Right hindlimb (tissue), 1 donor: Measurements from ENCODE around the gene SLC35F3.
"Not testable (repeated sequence)": the region's sequence is repeated elsewhere in the genome, so short reads cannot be mapped to it uniquely, and the experiment has no call there.

Source experiments
- DNase-seq: peaks from one replicate; pipeline ENCODE4 v3.0.0-alpha.2; 2018

Gene SLC35F3

DNA sequence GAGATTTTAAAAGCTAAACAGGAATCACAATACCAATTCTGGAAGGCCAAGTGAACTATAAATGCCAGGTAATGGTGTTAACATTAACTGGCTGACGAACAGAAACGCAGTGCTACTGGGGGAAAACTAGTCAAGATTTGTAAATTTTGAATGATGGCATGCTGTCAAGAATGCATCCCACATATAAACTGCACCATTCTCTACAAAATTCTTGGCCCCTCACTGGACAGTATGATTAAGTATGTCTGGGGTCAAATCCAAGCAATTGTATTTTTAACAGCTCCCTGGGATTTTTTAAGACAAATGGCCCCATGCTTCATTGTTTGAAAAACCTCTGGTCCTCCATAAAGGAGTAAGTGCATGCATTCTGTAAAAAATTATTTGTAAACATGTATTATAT, 395.6 kb downstream of the SLC35F3 start:
- DNase-seq = no peak

DNA sequence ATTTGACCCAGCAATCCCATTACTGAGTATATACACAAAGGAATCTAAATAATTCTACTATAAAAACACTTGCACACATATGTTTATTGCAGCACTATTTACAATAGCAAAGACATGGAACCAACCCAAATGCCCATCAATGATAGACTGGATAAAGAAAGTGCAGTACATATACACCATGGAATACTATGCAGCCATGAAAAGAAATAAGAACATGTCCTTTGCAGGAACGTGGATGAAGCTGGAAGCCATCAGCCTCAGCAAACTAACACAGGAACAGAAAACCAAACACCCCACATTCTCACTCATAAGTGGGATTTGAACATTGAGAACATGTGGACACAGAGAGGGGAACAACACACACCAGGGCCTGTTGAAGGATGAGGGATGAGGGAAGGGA, 397.2 kb downstream of the SLC35F3 start:
- DNase-seq = not testable (repeated sequence)

DNA sequence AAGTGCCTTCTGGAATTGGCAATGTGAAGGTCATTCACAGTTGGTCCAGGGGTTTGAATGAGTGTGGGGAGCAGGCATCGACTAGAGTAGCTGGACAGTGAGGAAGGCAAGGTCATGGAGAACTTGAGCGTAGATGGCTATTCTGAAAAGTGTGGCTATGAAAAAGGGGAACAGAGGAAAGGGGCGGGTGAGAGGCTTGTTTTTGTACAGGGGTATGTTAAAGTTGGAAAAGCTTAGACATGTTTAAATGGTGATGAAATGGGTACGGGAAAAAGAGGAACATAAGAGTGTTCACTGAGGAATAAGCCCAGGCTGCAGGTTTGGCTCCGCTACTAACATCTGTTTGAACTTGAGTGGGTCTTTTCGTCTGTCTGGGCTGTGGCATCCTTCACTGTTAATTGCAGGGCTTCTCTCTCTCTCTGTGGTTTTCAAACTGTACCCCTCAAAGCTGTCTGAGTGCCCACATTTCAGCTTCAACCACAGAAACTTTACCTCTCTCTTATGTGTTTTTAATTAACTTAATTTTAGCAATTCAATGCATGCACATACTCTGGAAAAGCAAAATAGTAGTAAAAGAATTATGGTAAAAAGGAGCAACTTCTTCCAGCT, 398.0 kb downstream of the SLC35F3 start:
- DNase-seq = no peak

DNA sequence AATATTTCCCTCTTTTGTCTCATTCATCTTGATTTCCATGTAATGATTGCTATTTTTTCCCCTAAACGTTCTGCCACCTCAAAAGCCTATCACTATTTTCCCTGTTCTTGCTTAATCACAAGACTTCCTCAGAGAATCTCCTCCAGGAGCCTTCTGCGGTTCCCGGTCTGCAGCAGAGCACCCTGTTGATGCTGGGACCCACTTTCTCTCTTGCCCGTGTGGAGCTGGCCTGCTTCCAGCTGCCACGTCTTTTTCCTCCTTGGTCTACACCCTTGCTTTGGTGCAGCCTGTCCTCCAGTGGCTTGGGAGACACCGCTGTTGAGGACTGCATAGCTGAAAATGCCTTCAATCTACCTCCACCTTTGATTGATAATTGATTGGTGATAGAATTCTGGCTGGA, 398.8 kb downstream of the SLC35F3 start:
- DNase-seq = no peak

DNA sequence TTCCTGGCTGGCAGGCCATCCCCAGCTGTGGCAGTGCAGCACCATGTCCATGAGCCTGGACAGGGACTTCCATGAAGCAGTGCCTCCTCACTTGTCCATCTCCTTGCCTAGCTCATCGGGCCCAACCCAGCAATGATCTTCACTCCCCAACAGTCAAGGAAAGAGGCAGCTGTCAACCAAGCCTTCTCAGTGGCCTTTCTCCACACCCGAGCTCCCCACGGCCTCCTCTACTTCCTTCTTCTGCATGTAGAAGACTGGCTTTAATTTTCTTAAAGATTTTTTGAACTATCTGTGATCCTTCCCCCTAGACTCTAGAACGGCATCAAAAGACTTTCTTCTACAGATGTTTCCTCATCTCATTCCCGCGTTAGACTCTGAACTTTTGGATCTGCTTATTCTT, 403.2 kb downstream of the SLC35F3 start:
- DNase-seq = no peak

DNA sequence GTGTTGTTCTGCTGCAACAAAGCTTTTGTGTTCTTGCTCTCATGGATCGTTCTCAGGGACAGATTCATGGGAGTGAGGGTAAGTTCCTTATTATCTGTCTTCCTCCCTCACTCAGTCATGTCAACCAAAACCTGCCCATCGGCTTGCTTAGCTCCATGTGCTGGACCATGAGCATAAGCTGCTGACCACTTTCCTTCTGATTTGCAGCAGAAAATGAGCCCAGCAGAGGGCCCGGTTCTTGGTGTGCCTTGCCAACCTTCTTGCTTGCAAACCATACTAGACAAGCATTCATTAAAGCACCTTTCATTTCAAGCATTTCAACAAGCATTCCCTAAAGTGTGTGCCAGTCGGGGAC, 404.7 kb downstream of the SLC35F3 start:
- no peak for DNase-seq

DNA sequence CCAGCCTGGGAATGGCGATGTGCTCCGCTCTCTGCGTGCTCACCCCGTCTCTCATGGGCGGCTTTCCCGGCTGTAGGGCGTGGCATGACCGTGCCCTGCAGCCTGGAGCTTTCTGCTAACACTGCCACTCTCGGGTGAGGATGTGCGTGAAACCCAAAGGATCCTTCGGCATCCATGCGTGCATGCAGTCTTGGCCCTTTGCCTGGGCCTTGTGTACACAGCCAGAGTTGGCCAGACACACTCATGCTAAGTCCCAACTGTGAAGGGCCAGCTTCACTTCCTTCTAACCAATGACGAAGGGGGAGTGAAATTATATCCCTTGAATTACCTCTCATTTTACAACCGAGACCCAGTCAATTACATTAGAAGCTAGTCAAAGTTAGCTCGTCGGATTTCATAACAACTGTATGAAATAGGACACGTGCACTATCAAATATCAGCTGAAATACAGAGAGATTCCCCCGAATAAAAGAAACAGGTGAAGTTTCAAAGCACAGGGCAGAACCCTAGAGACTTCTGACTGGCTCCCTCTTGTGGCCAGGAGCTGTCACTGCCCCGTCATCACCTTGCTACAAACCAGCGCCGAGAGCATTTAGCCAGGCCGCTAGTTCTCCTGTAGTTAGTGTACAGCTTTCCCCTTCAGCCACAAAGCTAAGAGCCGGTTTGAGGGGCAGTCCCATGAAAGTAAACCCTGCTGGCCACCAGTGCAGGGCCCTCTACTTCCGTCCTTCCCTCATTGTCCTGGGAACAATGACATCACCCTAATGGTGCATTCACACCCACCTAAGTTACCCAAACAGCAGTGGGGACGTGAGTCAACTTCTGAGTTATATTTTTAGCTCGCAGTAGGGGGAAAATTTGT, 405.4 kb downstream of the SLC35F3 start:
- peak; percentile 30 for DNase-seq

DNA sequence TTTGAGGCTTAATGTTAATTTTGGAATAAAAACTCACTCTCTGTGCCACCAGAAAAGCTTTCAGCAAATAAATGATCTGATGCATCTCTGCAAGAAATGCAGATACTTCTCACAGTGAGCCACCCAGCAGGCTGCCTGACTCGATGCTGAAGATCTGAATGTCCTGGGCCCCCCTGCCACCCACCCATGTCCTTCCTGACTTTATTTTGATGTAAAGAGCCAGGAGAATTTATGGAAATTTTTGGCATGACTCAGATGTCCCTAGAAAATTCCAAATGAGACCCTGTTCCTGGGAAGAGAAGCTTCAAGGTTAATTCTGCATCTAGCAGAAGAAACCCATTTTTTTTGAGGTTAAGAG, 406.0 kb downstream of the SLC35F3 start:
- no peak for DNase-seq

DNA sequence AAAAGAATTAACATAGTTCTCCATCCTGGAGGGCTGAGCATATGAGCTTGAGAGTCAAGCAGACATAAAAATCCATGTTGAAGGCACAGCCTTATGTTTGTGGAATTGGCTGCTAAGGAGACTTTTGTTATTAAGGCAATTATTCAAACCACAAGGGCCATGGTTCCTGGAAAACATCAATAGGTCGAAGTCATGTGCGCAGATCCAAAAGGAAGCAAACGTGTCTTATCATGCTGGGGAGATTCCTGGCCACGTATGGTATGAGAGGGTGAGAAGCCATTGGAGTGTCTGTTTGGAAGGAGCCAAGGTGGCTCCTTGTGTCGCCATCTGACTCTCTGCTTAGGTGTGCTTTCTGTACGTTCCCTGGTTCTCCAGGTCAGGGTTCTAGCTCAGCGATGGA, 406.9 kb downstream of the SLC35F3 start:
- DNase-seq = no peak

DNA sequence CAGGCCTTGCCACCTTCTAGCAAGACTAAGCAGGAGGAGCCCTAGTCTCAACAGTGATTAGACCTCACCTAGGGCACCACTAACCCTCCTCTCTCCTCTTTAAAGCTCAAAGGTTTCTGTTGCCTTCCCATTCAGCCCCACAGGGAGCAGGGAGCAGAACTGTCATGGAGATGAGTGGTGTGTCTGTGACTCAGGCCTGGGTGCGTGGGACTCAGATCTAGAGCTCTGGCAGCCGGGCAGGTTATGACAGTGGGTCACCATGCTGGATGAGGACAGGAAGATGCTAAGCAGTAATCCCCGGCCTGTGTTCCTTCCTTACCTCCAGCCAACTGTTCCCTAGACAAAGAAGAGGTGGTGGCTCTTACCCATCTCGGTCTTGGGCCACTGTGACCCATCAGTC, 408.7 kb downstream of the SLC35F3 start:
- no peak for DNase-seq

DNA sequence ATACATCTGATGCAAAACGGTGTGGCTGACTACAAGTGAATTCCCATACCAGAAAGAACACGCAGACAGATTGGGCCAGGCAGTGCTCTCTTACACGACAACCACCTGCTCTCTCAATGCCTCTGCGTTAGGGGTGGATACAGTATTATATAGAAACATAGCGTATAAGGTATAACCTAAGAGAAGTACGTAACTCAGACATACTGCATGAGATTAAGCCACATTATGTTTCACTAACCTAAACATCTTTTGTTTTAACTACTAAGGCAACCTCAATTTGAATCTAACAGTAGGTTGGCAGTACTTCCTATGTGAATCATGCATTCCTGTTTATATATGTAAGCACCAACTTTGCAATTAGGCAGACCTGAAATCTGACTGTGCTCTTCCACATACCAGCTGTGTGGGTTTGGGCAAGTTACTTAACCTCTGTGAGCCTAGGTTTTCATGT, 410.6 kb downstream of the SLC35F3 start:
- no peak for DNase-seq

DNA sequence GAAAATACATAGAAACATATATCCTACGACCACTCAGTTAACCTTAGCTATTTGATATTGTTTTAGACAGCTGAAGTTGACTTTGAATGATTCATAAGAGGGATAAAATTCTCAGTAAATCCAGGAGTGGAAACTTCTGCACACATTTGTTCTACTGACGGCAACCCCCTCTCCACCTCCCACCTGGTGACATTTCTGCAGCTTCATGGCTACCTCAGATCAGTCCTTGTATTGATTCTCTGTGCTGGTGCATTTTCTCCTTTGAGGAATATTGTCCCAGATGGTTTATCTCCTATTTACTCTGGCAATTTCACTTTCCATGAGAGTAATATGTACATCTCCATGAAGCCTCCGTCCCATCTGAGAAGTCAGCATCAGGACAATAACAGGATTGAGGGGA, 411.1 kb downstream of the SLC35F3 start:
- no peak for DNase-seq

DNA sequence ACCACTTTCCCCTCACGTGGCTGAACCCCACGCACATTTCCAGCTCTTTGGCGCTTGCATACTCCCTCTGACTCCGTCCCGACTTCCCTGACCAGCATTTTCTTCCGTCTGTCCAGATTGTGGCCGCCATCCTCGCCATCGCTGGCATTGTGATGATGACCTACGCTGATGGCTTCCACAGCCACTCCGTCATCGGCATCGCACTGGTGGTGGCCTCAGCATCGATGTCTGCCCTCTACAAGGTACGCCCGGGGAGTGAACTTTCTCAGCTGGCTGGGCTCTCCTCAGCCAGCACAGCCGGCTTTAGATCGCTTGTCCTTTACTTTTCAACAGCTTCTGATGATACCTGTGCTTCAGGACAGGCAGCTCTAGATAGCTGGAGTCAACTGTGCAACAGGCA, 412.0 kb downstream of the SLC35F3 start:
- no peak for DNase-seq

DNA sequence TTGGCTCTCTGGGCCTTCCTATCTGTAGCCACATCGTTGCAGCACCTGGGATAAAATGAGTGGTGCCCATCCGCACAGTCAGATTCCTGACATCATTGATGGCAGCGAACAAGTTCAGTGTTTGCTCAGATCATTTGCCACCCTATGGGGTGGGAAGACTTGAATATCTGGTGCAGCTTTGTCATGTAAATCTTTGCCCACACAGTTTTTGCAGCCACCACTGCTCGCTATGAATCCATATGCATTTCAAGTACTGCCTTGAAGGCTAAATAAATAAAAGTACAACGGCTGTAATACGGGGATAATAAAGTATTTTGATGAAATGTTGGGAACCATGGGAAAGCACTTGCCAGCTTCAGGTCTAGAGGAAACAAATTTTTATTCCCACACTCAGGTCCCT, 412.5 kb downstream of the SLC35F3 start:
- DNase-seq = no peak

DNA sequence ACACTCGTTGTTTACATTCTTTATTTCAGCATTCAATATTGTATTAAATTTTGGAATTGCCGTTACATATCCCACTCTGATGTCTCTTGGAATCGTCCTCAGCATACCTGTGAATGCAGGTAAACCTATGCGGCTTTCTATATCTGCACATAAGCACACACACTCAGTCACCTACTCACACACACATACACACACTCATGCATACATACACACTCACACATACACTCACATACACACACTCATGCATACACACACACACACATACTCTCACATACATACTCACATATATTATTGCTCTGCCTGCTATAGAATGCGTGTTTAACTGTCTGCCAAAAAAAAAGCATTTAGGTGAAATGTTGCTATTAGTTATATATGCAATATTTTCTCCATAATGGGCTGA, 415.6 kb downstream of the SLC35F3 start:
- no peak for DNase-seq

DNA sequence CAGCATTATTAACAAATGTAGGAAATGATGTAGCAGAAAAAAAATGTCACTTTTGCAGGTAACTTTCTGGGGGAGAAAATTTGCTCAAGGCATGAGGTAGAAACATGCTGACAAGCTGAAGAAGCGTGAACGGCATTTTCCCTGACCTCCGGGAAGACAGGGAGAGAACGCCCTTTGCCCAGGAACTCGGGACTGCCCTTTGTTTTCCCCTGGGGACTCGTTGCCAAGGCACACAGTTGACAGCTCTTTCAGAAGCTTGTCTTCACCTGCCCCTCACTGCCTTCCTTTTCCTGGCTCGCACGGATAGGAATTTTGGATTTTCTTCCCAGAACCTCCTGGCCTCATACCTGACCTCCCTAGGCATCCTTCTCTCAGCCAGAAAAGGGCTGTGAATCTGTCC, 416.1 kb downstream of the SLC35F3 start:
- DNase-seq = no peak

DNA sequence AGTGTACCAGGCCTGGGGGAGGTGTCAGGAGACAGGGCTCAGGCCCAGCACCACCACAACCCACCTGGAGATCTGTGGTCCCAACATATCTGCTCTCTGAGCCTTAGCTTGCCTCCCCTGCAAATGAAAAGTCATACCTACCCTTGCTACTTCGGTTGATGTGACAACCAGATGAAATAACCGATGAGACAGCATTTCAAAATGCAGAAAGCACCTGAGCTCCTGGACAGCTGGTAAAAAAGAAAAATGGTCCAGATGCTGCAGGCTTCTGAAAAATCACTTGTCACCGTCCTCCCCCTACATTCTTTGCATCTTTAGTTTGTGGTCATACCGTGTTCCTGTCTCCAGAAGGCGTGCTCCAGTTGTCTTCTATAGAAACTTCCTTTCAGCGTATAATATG, 416.8 kb downstream of the SLC35F3 start:
- DNase-seq = no peak

DNA sequence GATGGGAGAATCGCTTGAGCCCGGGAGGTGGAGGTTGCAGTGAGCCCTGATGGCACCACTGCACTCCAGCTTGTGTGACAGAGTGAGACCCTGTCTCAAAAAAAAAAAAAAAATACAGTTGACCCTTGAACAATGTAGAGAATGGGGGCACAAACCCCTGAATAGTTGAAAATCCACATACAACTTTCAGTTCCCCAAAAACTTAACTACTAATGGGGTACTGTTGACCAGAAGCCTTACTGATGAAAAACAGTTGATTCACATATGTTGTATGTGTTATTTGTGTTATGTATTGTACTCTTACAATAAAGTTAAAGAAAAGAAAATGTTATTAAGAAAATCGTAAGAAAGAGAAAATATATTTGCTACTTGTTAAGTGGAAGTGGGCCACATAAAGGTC, 417.6 kb downstream of the SLC35F3 start:
- DNase-seq = no peak

DNA sequence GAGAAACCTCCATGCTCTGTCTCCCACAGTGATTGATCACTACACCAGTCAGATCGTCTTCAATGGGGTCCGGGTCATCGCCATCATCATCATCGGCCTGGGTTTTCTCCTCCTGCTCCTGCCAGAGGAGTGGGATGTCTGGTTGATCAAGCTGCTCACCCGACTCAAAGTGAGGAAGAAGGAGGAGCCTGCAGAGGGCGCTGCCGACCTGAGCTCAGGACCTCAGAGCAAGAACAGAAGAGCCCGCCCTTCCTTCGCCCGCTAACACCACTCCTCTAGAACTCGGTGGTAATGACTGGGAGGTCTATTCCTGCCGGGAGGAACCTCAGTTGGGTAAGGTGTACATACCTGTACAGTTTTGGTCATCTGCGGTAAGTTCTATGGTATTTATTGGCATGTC, 418.5 kb downstream of the SLC35F3 start:
- no peak for DNase-seq

DNA sequence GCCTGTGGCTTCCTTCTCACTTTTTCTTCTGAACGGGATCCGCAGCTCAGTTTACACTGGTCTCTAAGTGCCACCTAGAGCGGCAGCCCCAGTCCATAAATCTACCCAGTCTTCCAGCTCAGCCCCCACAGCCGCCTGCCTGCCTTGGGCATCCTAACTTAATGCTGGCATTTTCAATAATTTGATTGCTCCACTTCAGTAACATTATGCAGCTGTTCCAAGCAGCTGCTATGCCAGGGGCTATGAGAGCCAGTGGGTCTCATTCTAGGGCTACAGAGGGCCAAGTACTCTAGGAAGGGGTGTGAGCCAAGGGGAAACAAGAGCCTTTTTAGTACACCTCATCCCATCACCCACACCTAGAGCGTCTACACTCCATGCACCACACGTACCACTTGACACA, 420.3 kb downstream of the SLC35F3 start:
- no peak for DNase-seq

DNA sequence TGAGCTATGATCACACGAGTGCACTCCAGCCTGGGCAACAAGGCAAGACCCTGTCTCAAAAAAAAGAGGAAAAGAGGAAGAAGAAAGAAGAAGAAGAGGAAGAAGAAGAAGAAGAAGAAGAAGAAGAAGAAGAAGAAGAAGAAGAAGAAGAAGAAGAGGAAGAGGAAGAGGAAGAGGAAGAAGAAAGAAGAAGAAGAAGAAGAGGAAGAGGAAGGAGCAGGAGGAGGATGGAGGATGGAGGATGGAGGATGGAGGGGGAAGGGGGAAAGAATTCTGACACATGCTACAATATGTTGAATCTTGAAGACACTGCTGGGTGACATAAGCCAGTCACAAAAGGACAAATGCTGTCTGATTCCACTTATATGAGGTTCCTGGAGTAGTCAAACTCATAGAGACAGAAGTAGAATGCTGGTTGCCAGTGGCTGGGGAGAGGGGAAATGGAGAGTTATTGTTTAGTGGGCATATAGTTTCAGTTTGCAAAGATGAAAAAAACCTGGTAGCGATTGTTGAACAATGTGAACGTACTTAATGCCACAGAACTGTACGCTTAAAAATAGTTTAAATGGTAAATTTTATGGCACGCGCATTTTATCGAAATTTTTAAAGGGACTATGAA, 421.5 kb downstream of the SLC35F3 start:
- DNase-seq = no peak

DNA sequence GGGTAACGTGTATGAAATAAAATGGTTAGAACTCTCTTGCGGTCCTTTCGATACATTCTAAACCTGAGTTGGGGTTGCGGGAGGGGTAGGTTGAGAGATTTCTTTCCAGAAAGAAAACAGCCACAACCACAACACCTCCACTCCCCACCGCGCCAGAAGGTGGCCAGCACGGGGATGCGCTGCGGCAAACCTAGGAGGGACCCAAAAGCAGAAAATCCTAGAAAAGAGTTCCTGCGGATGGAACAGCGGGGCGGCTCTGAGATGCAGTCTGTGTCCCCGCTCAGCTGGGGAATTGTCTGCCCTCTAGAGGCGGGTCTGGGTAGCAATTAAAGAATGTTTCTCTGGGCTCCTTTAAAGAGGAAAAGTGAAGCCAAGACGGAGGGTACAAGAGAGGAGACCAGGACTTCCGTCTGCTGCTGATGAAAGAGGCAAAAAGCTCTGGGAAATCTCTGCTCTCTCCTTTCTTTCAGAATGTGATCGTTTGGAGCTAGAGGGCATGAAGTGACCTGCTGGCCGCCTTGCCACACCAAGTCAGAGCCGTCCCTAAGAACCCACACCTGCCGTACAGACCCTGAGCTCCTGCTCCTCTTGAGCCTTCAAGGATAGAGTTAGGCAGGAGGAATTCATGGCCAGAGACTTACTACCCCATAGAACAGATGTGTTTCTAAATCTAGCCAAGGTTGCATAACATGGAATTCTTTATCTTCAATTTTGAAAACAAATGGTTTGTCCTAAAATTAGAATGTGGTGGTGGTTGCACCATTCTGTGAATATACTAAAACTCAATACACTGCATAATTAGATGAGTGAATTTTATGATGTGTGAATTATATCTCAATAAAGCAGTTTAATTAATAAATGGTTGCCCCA, 422.3 kb downstream of the SLC35F3 start:
- DNase-seq = peak; percentile 52

DNA sequence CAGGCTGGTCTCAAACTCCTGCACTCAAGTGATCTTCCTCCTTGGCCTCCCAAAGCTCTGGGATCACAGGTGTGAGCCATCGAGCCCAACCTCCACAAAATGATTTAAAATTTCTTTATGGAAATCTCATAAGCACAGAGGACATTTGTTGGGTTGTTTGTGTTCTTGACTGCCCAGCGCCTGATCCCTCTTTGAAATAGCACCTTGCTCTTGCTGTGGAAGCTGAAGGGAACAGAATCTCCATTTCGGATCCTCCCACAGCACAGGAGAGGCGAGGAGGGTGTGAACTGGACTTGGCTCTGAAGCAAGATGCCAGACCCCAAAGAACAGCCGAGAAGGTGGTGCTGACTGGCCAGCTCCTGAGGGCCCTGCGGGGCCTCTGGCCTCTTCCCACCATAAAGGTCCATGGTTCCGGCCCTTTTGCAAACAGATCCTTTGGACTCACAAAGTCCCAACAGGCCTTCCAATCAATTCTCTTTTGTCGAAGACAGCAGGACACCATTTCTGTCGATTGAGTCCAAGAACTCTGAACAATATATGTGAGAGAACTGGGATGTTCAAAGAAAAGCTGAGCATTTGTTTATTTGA, 423.2 kb downstream of the SLC35F3 start:
- DNase-seq = no peak
